GM03348 (cell line): ENCODE results near the gene DPM3.
"Not testable (repeated sequence)": the region's sequence is repeated elsewhere in the genome, so short reads cannot be mapped to it uniquely, and the experiment has no call there.

Source experiments
- DNase-seq: peaks from one replicate; pipeline ENCODE4 v3.0.0; 2012; ENCODE audit warnings: low spot score

Gene DPM3

GRCh38 chr1:155125511-155125945 lies 14.8 kb downstream of the DPM3 start:
- DNase-seq, result no peak

- DNase-seq, result no peak
Observed at GRCh38 chr1:155124503-155125463, 15.5 kb downstream of the DPM3 start.

- no peak for DNase-seq
Observed at GRCh38 chr1:155123801-155124200, 16.5 kb downstream of the DPM3 start.

- DNase-seq, result no peak
Observed at GRCh38 chr1:155122308-155122707, 18.0 kb downstream of the DPM3 start.

GRCh38 chr1:155121249-155121648 lies 19.1 kb downstream of the DPM3 start:
- DNase-seq, result no peak

GRCh38 chr1:155120253-155120652 lies 20.1 kb downstream of the DPM3 start:
- no peak for DNase-seq

- not testable (repeated sequence) for DNase-seq
Observed at GRCh38 chr1:155118090-155118489, 22.2 kb downstream of the DPM3 start.

GRCh38 chr1:155117610-155118009 lies 22.7 kb downstream of the DPM3 start:
- no peak for DNase-seq

- no peak for DNase-seq
Observed at GRCh38 chr1:155116113-155116764, 24.1 kb downstream of the DPM3 start.

GRCh38 chr1:155113450-155113980 lies 26.8 kb downstream of the DPM3 start:
- no peak for DNase-seq

GRCh38 chr1:155110826-155111225 lies 29.5 kb downstream of the DPM3 start:
- DNase-seq, result no peak

GRCh38 chr1:155110381-155110780 lies 29.9 kb downstream of the DPM3 start:
- no peak for DNase-seq

GRCh38 chr1:155108296-155108695 lies 32.0 kb downstream of the DPM3 start:
- DNase-seq, result no peak

- DNase-seq, result no peak
Observed at GRCh38 chr1:155107309-155108264, 32.7 kb downstream of the DPM3 start.

GRCh38 chr1:155106862-155107261 lies 33.5 kb downstream of the DPM3 start:
- DNase-seq, result no peak

- no peak for DNase-seq
Observed at GRCh38 chr1:155105604-155106011, 34.7 kb downstream of the DPM3 start.

- DNase-seq, result no peak
Observed at GRCh38 chr1:155104605-155105534, 35.5 kb downstream of the DPM3 start.

GRCh38 chr1:155103325-155103724 lies 37.0 kb downstream of the DPM3 start:
- DNase-seq, result no peak

- no peak for DNase-seq
Observed at GRCh38 chr1:155099331-155099730, 41.0 kb downstream of the DPM3 start.

GRCh38 chr1:155094622-155094948 lies 45.7 kb downstream of the DPM3 start:
- DNase-seq, result no peak
